ENCODE results near the gene C10orf105. TPM values are rescaled to one million over a fixed set of nuclear protein-coding genes. Genes with fewer than 3 reads are reported as not detected.

The C10orf105 gene
- total and polyA plus RNA-seq, 2 of the 8 experiments (the other 6 are each of a cell fraction or from before 2014, with no cell fraction given), result 0.71 to 0.73 TPM

- POLR2A ChIA-PET (ENCODE audit: partially characterized antibody), result no interaction called here
- no peaks in the 10 kb centered on the region for H3K79me2 ChIP-seq (ENCODE audit: control insufficient read depth in 1 of 2, insufficient read depth in 2 of 2, low read length in 2 of 2)
- no peak overlapping the region; the same call in 1 of the 2 replicates for H2AK5ac ChIP-seq (ENCODE audit: low read depth, low read length)
- no peak overlapping the region for H4K5ac ChIP-seq (ENCODE audit: insufficient read length, low read depth, low read length)
- peaks cover 0 to 4% (median 0%) of the 10 kb centered on the region in 4 experiments; a peak in 1 of 7 replicates for H3K4me1 ChIP-seq (replicated peaks in 1 of 4; ENCODE audit: control insufficient read depth in 3 of 4, insufficient read depth in 4 of 4, low read length in 3 of 4)
- H2AFZ ChIP-seq (ENCODE audit: low read length), result no peak overlapping the region
- H3K23me2 ChIP-seq (ENCODE audit: low read depth, low read length), result no peaks in the 10 kb centered on the region
- H2BK12ac ChIP-seq (ENCODE audit: low read depth, low read length), result no peak overlapping the region
- no peak overlapping the region for H2BK120ac ChIP-seq (replicated peaks; ENCODE audit: low read depth, low read length)
- no peaks in the 10 kb centered on the region for H3K9me3 ChIP-seq (ENCODE audit: insufficient read depth in 2 of 2, low read depth in 1 of 2, low read length in 1 of 2)
- peak overlapping the region; percentile 10; the same call in 1 of the 2 replicates for H3K18ac ChIP-seq (ENCODE audit: extremely low read depth, low read length)
- no peak overlapping the region for H3K27ac ChIP-seq (ENCODE audit: low read depth, low read length)
- WGBS, 2 experiments (ENCODE audit: extremely low coverage in 1 of 2, insufficient coverage in 1 of 2, insufficient read length in 1 of 2, insufficient replicate concordance in 2 of 2, low coverage in 1 of 2, low lambda C conversion rate in 2 of 2, missing lambda C conversion rate in 1 of 2), result 91% methylated on average over 11 of the region's 11 CpGs; no CpG with 5 or more reads in 1 of the 2 experiments
- H3K23ac ChIP-seq (ENCODE audit: insufficient read length), result no peak overlapping the region
- no peaks in the 10 kb centered on the region for H3K79me1 ChIP-seq (ENCODE audit: low read depth, low read length)
- H3K27me3 ChIP-seq (replicated peaks in 1 of 4; ENCODE audit: control insufficient read depth in 3 of 4, extremely low read depth in 1 of 4, insufficient read depth in 3 of 4, low read length in 3 of 4), result no peaks in the 10 kb centered on the region
- no peak overlapping the region for H3K4ac ChIP-seq (replicated peaks; ENCODE audit: insufficient read length, low read depth, low read length)
- CTCF ChIA-PET (ENCODE audit: partially characterized antibody), result interaction anchor here (0.7 to 4.9 kb wide), 15 partner anchors 10 to 331 kb away, joined by 3 to 23 read pairs (median 5); partner anchors contain the start of gene VSIR
- H3K14ac ChIP-seq (ENCODE audit: insufficient read length), result no peak overlapping the region
- no peak overlapping the region for H3K4me2 ChIP-seq (ENCODE audit: insufficient read depth in 1 of 2, low read depth in 2 of 2, low read length in 2 of 2)
- H2BK15ac ChIP-seq (ENCODE audit: low read length), result 0 out of 2 replicates have a peak overlapping the region, but pooled peaks have one; percentile 53
- FAIRE-seq (no peak), DNase-seq (ENCODE audit: low read depth in 1 of 2, low spot score in 2 of 2) (no peak)
- H4K91ac ChIP-seq (replicated peaks; ENCODE audit: insufficient read length, low read length), result no peak overlapping the region
- no peak overlapping the region for H2BK5ac ChIP-seq (ENCODE audit: low read depth, low read length)
- no peak overlapping the region for H3K4me3 ChIP-seq (ENCODE audit: extremely low read depth in 1 of 4, insufficient read depth in 2 of 4, low read depth in 3 of 4, low read length in 4 of 4)
- no peak overlapping the region for H3K56ac ChIP-seq (replicated peaks; ENCODE audit: insufficient read length, low read depth, low read length)
- H3K9ac ChIP-seq (replicated peaks in 1 of 4; ENCODE audit: extremely low read depth in 1 of 4, low read depth in 3 of 4, low read length in 3 of 4), result no peak overlapping the region
- no peaks in the 10 kb centered on the region for H3K36me3 ChIP-seq (ENCODE audit: control insufficient read depth in 2 of 4, insufficient read depth in 4 of 4, low read length in 3 of 4)
- no peaks in the 10 kb centered on the region for H4K20me1 ChIP-seq (replicated peaks in 1 of 2; ENCODE audit: control insufficient read depth in 1 of 2, insufficient read depth in 2 of 2, low read length in 2 of 2)
- H2BK20ac ChIP-seq (ENCODE audit: low read length), result no peak overlapping the region
- H4K8ac ChIP-seq (ENCODE audit: extremely low read depth, insufficient read depth, low read length), result no peak overlapping the region
- TF ChIP-seq CHD1 (IDR thresholded peaks at IDR 0.05; ENCODE audit: low read depth, low read length), result no peak
- no peak for TF ChIP-seq SIRT6 (IDR thresholded peaks at IDR 0.05; ENCODE audit: low read length)
- no peak for TF ChIP-seq KDM5A (IDR thresholded peaks at IDR 0.05; ENCODE audit: low read length)
- no peak for TF ChIP-seq E2F6 (IDR thresholded peaks at IDR 0.05)
- no peak for TF ChIP-seq TEAD4 (IDR thresholded peaks at IDR 0.05; ENCODE audit: low read depth, low read length)
- no peak for TF ChIP-seq POLR2AphosphoS5 (IDR thresholded peaks at IDR 0.05; ENCODE audit: low read depth, low read length)
- TF ChIP-seq SRF (IDR thresholded peaks at IDR 0.05; ENCODE audit: low read depth, low read length), result no peak
- TF ChIP-seq SAP30 (IDR thresholded peaks at IDR 0.05; ENCODE audit: insufficient read depth, insufficient replicate concordance, low read length), result no peak
- no peak for TF ChIP-seq HDAC2 (IDR thresholded peaks at IDR 0.05; ENCODE audit: borderline replicate concordance in 1 of 2, low read depth in 2 of 2, low read length in 2 of 2)
- TF ChIP-seq POLR2A (IDR thresholded peaks at IDR 0.05; ENCODE audit: control extremely low read depth in 1 of 2, low read depth in 2 of 2, low read length in 2 of 2), result no peak
- TF ChIP-seq ASH2L (IDR thresholded peaks at IDR 0.05; ENCODE audit: low read length), result no peak
- no peak for TF ChIP-seq GABPA (IDR thresholded peaks at IDR 0.05; ENCODE audit: borderline replicate concordance, insufficient read depth, low read length)
- no peak for TF ChIP-seq GTF2F1 (IDR thresholded peaks at IDR 0.05; ENCODE audit: borderline replicate concordance, low read depth, low read length)
- no peak for TF ChIP-seq SP1 (IDR thresholded peaks at IDR 0.05; ENCODE audit: low read depth, low read length)
These were observed 7.1 kb upstream of the C10orf105 start for GRCh38 chr10:71726580-71727104.
